ENCODE measurements around the gene AJAP1.

- TF ChIP-seq CTCF (conservative IDR thresholded peaks at IDR 0.05) (no peak), ZFX (IDR thresholded peaks at IDR 0.05) (no peak)
Observed at GRCh38 chr1:4755301-4755845, 101.0 kb downstream of the AJAP1 start.
